SU-DHL-6 (cell line): ENCODE data around the gene RBL2.

Experiments used
- H2AFZ ChIP-seq: fragments of 200-600 bp; sonication (generic); 2 replicates; pipeline ENCODE4 v1.6.1; 2014; ENCODE audit warnings: low read depth, mild to moderate bottlenecking, moderate library complexity, mixed read lengths, antibody characterized with exemption, low read length; ENCODE audit not compliant: severe bottlenecking
- H3F3A ChIP-seq: fragments of 200-600 bp; shearing (Covaris generic); 2 replicates; pipeline ENCODE4 v1.6.0; 2016; ENCODE audit warnings: antibody characterized with exemption, mild to moderate bottlenecking; ENCODE audit not compliant: insufficient read depth
- H3K27ac ChIP-seq: fragments of 200-600 bp; sonication (generic); 2 replicates; pipeline ENCODE4 v1.5.1; 2016; ENCODE audit warnings: low read depth, mild to moderate bottlenecking, low read length, moderate library complexity, mixed read lengths
- H3K27me3 ChIP-seq: fragments of 200-600 bp; sonication (generic), shearing (Covaris generic); 2 replicates; pipeline ENCODE4 v1.6.0; 2014; ENCODE audit warnings: mild to moderate bottlenecking, low read length
- H3K36me3 ChIP-seq: fragments of 200-600 bp; sonication (generic); 2 replicates; pipeline ENCODE4 v1.6.1; 2014; ENCODE audit warnings: mild to moderate bottlenecking, low read length, mixed read lengths
- H3K4me2 ChIP-seq: fragments of 300-600, 200-600 bp; shearing (Covaris generic), sonication (generic); 2 replicates; pipeline ENCODE4 v1.6.0; 2014; ENCODE audit warnings: low read length, low read depth, mild to moderate bottlenecking; ENCODE audit not compliant: poor library complexity, severe bottlenecking
- H3K4me3 ChIP-seq: fragments of 200-600 bp; sonication (generic); 2 replicates; pipeline ENCODE4 v1.5.1; 2014; ENCODE audit warnings: antibody characterized with exemption, low read length, mild to moderate bottlenecking, mixed read lengths; ENCODE audit not compliant: insufficient read depth, poor library complexity, severe bottlenecking
- H3K79me2 ChIP-seq: fragments of 200-600 bp; sonication (generic); 2 replicates; pipeline ENCODE4 v1.6.1; 2014; ENCODE audit warnings: mild to moderate bottlenecking, low read length, moderate library complexity; ENCODE audit not compliant: insufficient read depth
- H3K9ac ChIP-seq: fragments of 200-600 bp; sonication (generic); 2 replicates; pipeline ENCODE4 v1.7.0; 2014; ENCODE audit warnings: mild to moderate bottlenecking, low read length
- H3K9me2 ChIP-seq: fragments of 200-600 bp; sonication (generic); replicated peaks from 2 replicates; pipeline ENCODE4 v1.6.1; 2014; ENCODE audit warnings: low read length; ENCODE audit not compliant: insufficient read depth
- H3K9me3 ChIP-seq: fragments of 200-600 bp; sonication (generic); 2 replicates; pipeline ENCODE4 v1.6.1; 2014; ENCODE audit warnings: low read length, mixed read lengths; ENCODE audit not compliant: insufficient read depth
- H4K20me1 ChIP-seq: fragments of 200-600 bp; sonication (generic); 2 replicates; pipeline ENCODE4 v1.6.1; 2014; ENCODE audit warnings: low read depth, mild to moderate bottlenecking, antibody characterized with exemption, low read length, moderate library complexity, mixed read lengths
- CTCF ChIP-seq: fragments of 200-600 bp; sonication (generic); IDR thresholded peaks from one replicate; pipeline ENCODE4 v1.5.1; 2017; ENCODE audit warnings: antibody characterized with exemption, mild to moderate bottlenecking, low read length, moderate library complexity; ENCODE audit not compliant: insufficient read depth, poor library complexity, severe bottlenecking
- EZH2phosphoT487 ChIP-seq: fragments of 200-600 bp; sonication (generic), shearing (Covaris generic); conservative IDR thresholded peaks from 2 replicates; pipeline ENCODE4 v1.6.1; 2018; ENCODE audit warnings: mild to moderate bottlenecking, antibody characterized with exemption, low read length, moderate library complexity, mixed read lengths

Gene RBL2

GRCh38 chr16:53457670-53458069, 23.4 kb downstream of the RBL2 start:
- Histone ChIP-seq H3K4me2 (peak overlapping the region; percentile 54), H3K27ac (peak overlapping the region; percentile 78), H4K20me1 (no peaks in the 10 kb centered on the region), H3K27me3 (no peaks in the 10 kb centered on the region), H3K36me3 (peaks cover 54% of the 10 kb centered on the region), H3K9me2 (no peaks in the 10 kb centered on the region), H3K4me3 (no peak overlapping the region), H3K9ac (peak overlapping the region; percentile 23; the same call in 1 of the 2 replicates), H2AFZ (no peak overlapping the region), H3K79me2 (0 out of 2 replicates have a peak, but pooled peaks cover 3% of the 10 kb centered on the region), H3K9me3 (no peaks in the 10 kb centered on the region), H3F3A (peaks cover 9% of the 10 kb centered on the region; the same call in 1 of the 2 replicates)
- TF ChIP-seq CTCF (no peak), EZH2phosphoT487 (no peak)

GRCh38 chr16:53458635-53459034, 24.4 kb downstream of the RBL2 start:
- Histone ChIP-seq H3K4me2 (no peak overlapping the region), H3K4me3 (no peak overlapping the region), H3K9ac (no peak overlapping the region), H3K27me3 (no peaks in the 10 kb centered on the region), H3K79me2 (0 out of 2 replicates have a peak, but pooled peaks cover 3% of the 10 kb centered on the region), H2AFZ (no peak overlapping the region), H3F3A (peaks cover 9% of the 10 kb centered on the region; the same call in 1 of the 2 replicates), H3K36me3 (peaks cover 44% of the 10 kb centered on the region), H3K27ac (no peak overlapping the region), H3K9me3 (no peaks in the 10 kb centered on the region), H4K20me1 (no peaks in the 10 kb centered on the region), H3K9me2 (no peaks in the 10 kb centered on the region)
- TF ChIP-seq EZH2phosphoT487 (no peak), CTCF (no peak)

DNA sequence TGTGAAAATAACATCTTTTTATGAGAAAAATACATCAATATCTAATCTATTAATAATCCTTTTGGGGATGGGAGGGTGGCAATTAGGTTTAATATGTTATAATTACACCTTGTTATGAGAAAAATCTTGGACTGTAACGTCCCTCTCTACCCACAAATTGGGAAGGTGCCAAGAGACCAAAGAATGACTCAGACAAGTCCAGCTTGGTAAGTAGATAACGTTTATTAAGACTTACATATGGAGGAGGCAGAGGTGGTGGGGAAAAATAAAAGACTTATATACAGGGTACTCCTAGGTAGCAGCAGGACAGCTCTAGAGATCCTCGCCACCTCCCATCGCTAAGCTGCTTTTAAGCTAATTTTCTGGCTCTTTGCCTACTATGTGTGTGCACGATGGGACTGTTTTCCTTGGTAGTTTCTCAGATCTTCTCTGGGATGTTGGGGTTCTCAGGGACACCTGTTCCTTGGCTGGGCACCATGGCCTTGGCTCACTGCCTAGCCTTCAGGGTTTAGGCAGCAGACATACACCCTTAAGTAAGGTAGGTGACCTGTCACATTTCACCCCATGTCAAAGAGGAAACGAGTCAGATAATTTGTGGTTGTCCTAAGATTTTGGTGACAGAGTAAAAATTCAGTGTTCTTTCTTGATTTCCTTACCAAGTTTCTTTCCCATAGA, 31.5 kb downstream of the RBL2 start:
- Histone ChIP-seq H3K36me3 (peaks cover 44% of the 10 kb centered on the region), H3K9ac (no peak overlapping the region), H4K20me1 (no peaks in the 10 kb centered on the region), H2AFZ (no peak overlapping the region), H3K9me2 (no peaks in the 10 kb centered on the region), H3K4me3 (no peak overlapping the region), H3K27me3 (no peaks in the 10 kb centered on the region), H3F3A (no peaks in the 10 kb centered on the region; the same call in 1 of the 2 replicates), H3K79me2 (no peaks in the 10 kb centered on the region), H3K4me2 (no peak overlapping the region), H3K9me3 (no peaks in the 10 kb centered on the region), H3K27ac (no peak overlapping the region)
- TF ChIP-seq CTCF (no peak), EZH2phosphoT487 (no peak)
